HepG2 (cell line): ENCODE measurements around the gene BMP8A. TPM values are rescaled to one million over a fixed set of nuclear protein-coding genes. Genes with fewer than 3 reads are reported as not detected.

Experiments used
- BRCA1 ChIP-seq: sonication (generic); formaldehyde crosslinking; IDR thresholded peaks from 2 replicates; pipeline ENCODE4 v1.4.0; 2020; ENCODE audit warnings: missing genetic modification reagents
- SATB2 ChIP-seq: sonication (generic); formaldehyde crosslinking; IDR thresholded peaks from 2 replicates; pipeline ENCODE4 v1.5.0; 2020; ENCODE audit warnings: missing genetic modification reagents
- SP2 ChIP-seq: sonication (generic); formaldehyde crosslinking; IDR thresholded peaks from 2 replicates; pipeline ENCODE4 v1.5.1; 2020; ENCODE audit warnings: mild to moderate bottlenecking, missing genetic modification reagents
- ZBTB34 ChIP-seq: sonication (generic); formaldehyde crosslinking; IDR thresholded peaks from 2 replicates; pipeline ENCODE4 v1.8.0; 2022; ENCODE audit warnings: mild to moderate bottlenecking, missing genetic modification reagents
- ZFP82 ChIP-seq: sonication (generic); formaldehyde crosslinking; IDR thresholded peaks from 2 replicates; pipeline ENCODE4 v1.5.1; 2020; ENCODE audit warnings: mild to moderate bottlenecking, missing genetic modification reagents, borderline replicate concordance
- ZGPAT ChIP-seq: IDR thresholded peaks from 2 replicates; pipeline ENCODE4 v1.6.1; 2016; ENCODE audit warnings: mild to moderate bottlenecking
- polyA plus RNA-seq, 8 experiments: library from polyadenylated mRNA; depleted of rRNA in 3 of 8; stranded (reverse) in 7 of 8; unstranded in 1 of 8; fragments of >200 nt; fragmentation: Illumina TruSeq in 4 of 8; extraction: Trizol in 4 of 8; gene quantifications; 2 replicates each; pipeline versions ENCODE4 v1.2.1 to v1.2.3, GENCODE V29; 2011 to 2016; ENCODE audit warnings: low read depth in 4 of 8, missing spikeins in 1 of 8, mixed read lengths in 1 of 8; ENCODE audit not compliant: insufficient read depth in 1 of 8
- total RNA-seq, 5 experiments: library from RNA; depleted of rRNA; stranded (reverse); fragments of >200 nt; fragmentation: Illumina TruSeq; extraction: Trizol; gene quantifications; 2 replicates each; pipeline ENCODE4 v1.2.3, GENCODE V29; 2016; ENCODE audit warnings: low read depth in 1 of 5
- TF ChIP-seq, protein P1 (sequence below): sonication (generic); formaldehyde crosslinking; IDR thresholded peaks from 2 replicates; pipeline ENCODE4 v1.4.0; 2020; ENCODE audit warnings: missing genetic modification reagents
- TF ChIP-seq, protein P2 (sequence below): sonication (generic); formaldehyde crosslinking; IDR thresholded peaks from 2 replicates; pipeline ENCODE4 v1.4.0; 2020; ENCODE audit warnings: missing genetic modification reagents
- TF ChIP-seq, protein P3 (sequence below): sonication (generic); formaldehyde crosslinking; IDR thresholded peaks from 2 replicates; pipeline ENCODE4 v1.5.0; 2020; ENCODE audit warnings: missing genetic modification reagents

Gene BMP8A
- total and polyA plus RNA-seq, 2 of the 13 experiments (the other 11 are each of a cell fraction or from before 2014, with no cell fraction given): 0.05 TPM; not detected in 1

DNA sequence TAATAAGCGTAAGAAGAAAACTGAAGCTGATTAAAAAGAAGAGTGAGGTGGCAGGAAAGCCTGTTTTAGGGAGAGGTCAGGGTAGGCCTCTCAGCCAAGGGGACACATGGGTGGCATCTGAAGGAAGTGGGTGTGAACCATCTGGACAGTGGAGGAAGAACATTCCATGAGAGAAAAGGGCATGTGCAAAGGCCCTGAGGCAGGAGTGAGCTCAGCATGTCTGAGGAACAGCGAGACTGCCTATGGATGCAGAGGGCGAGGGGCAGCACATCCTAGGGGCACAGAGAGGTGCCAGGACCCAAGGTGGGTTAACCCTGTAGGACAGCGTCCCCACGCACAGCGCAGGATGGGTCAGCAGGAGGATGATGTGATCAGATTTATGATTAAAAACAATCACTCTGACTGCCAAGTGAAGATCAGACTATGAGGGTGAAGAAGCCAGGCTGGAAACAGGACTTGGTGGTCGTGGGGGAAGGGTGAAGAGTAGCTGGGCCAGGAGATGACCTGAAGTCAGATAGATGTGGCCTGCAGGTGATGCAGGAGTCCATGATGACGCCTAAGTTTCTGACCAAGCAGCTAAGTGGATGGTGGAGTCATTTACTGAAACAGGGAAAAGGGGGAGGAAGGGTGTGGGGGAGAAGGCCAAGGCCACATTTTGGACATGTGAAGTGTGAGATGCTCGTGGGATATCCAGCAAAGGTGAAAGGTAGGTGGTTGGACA lies 47.3 kb downstream of the BMP8A start (continued):
- TF ChIP-seq SP2 (CRISPR knock-in tag) (no peak), BRCA1 (no peak), ZBTB34 (CRISPR knock-in tag) (0 out of 2 replicates have a peak, but pooled peaks have one; percentile 30), ZFP82 (CRISPR knock-in tag) (no peak), ZGPAT (no peak), SATB2 (CRISPR knock-in tag) (no peak)
- TF ChIP-seq, protein P1, sequence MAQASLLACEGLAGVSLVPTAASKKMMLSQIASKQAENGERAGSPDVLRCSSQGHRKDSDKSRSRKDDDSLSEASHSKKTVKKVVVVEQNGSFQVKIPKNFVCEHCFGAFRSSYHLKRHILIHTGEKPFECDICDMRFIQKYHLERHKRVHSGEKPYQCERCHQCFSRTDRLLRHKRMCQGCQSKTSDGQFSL (CRISPR knock-in tag): no peak
- TF ChIP-seq, protein P2, sequence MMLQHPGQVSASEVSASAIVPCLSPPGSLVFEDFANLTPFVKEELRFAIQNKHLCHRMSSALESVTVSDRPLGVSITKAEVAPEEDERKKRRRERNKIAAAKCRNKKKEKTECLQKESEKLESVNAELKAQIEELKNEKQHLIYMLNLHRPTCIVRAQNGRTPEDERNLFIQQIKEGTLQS (CRISPR knock-in tag): no peak
- TF ChIP-seq, protein P3, sequence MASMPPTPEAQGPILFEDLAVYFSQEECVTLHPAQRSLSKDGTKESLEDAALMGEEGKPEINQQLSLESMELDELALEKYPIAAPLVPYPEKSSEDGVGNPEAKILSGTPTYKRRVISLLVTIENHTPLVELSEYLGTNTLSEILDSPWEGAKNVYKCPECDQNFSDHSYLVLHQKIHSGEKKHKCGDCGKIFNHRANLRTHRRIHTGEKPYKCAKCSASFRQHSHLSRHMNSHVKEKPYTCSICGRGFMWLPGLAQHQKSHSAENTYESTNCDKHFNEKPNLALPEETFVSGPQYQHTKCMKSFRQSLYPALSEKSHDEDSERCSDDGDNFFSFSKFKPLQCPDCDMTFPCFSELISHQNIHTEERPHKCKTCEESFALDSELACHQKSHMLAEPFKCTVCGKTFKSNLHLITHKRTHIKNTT: no peak
